Testis (tissue), 3 donors: ENCODE results near the gene RRP12. TPM values are rescaled to one million over a fixed set of nuclear protein-coding genes. Genes with fewer than 3 reads are reported as not detected.

ENCODE experiments used
- DNase-seq: peaks from one replicate; pipeline ENCODE4 v3.0.0-alpha.2; 2019
- H3K27ac ChIP-seq, 2 donors: fragments of 200-600 bp; sonication (generic); one replicate each; pipeline ENCODE4 v1.5.1; 2019
- H3K27me3 ChIP-seq: fragments of 200-600 bp; sonication (generic); one replicate; pipeline ENCODE4 v1.5.1; 2019
- H3K36me3 ChIP-seq: fragments of 200-600 bp; sonication (generic); one replicate; pipeline ENCODE4 v1.5.1; 2017; ENCODE audit warnings: low read depth; ENCODE audit errors: missing control alignments
- H3K4me1 ChIP-seq: fragments of 200-600 bp; sonication (generic); one replicate; pipeline ENCODE4 v1.5.1; 2019
- H3K4me3 ChIP-seq, 2 donors: fragments of 200-600 bp; sonication (generic); one replicate each; pipeline ENCODE4 v1.5.1; 2017 to 2019
- H3K9me3 ChIP-seq: fragments of 200-600 bp; sonication (generic); one replicate; pipeline ENCODE4 v1.5.1; 2017
- CTCF ChIP-seq, 3 experiments: fragments of 450-650 bp in 2 of 3; fragments of 200-600 bp in 1 of 3; sonication (generic) in 1 of 3; IDR thresholded peaks; one replicate each; pipeline ENCODE4 v1.5.1; 2016 to 2019; ENCODE audit warnings: antibody characterized with exemption in 3 of 3, mild to moderate bottlenecking in 2 of 3, moderate library complexity in 1 of 3
- POLR2A ChIP-seq: fragments of 450-650 bp; IDR thresholded peaks from one replicate; pipeline ENCODE4 v1.6.1; 2017; ENCODE audit warnings: antibody characterized with exemption, mild to moderate bottlenecking, moderate library complexity
- WGBS, 2 donors: methylation state at CpG; one replicate each; pipeline ENCODE4 v1.1.5; 2018; 5-methylcytosine and 5-hydroxymethylcytosine counted together
- intact Hi-C: fragments of 100-400 bp; cut with DNase I; formaldehyde crosslinking; loops from one replicate; pipeline ENCODE4 v1.15.1; 2023; ENCODE audit warnings: low total_unique reads
- polyA plus RNA-seq: library from polyadenylated mRNA; stranded (reverse); fragments of 350-450 nt; fragmentation: Illumina TruSeq; extraction: RNeasy Lipid Tissue Mini Kit (QIAGEN cat#74804); gene quantifications from one replicate; pipeline ENCODE4 v1.2.3, GENCODE V29; 2014; ENCODE audit warnings: low read depth, low replicate concordance; ENCODE audit not compliant: insufficient read depth
- total RNA-seq, 2 donors: library from RNA; depleted of rRNA; stranded (reverse); fragments of >200 nt; gene quantifications; one replicate each; pipeline ENCODE4 v1.2.3, GENCODE V29; 2016

Gene RRP12
- total and polyA plus RNA-seq, 3 donors from 2014 or later: 38.1 to 54.6 (median 53.5) TPM

GRCh38 chr10:97323501-97323900, 77.6 kb downstream of the RRP12 start:
- H3K27ac ChIP-seq: no peak overlapping the region
- H3K9me3 ChIP-seq: no peaks in the 10 kb centered on the region
- H3K4me1 ChIP-seq: peaks cover 13% of the 10 kb centered on the region
- no peak for DNase-seq
- no peaks in the 10 kb centered on the region for H3K27me3 ChIP-seq
- WGBS, 2 donors: 67 to 90% methylated on average over 4 of the region's 4 CpGs
- H3K4me3 ChIP-seq: no peak overlapping the region
- TF ChIP-seq CTCF (IDR thresholded peaks at IDR 0.05) (no peak), POLR2A (no peak)
- H3K36me3 ChIP-seq: no peaks in the 10 kb centered on the region
- intact Hi-C loops: no loop called here

- H3K27me3 ChIP-seq: no peaks in the 10 kb centered on the region
- H3K36me3 ChIP-seq: no peaks in the 10 kb centered on the region
- peaks cover 13% of the 10 kb centered on the region for H3K4me1 ChIP-seq
- intact Hi-C loops: no loop called here
- H3K27ac ChIP-seq: no peak overlapping the region
- no peak overlapping the region for H3K4me3 ChIP-seq
- no peaks in the 10 kb centered on the region for H3K9me3 ChIP-seq
- DNase-seq: no peak
- TF ChIP-seq CTCF (IDR thresholded peaks at IDR 0.05) (no peak), POLR2A (no peak)
- 62 to 63% methylated on average over 3 of the region's 3 CpGs for WGBS, 2 donors
Observed at GRCh38 chr10:97321804-97322190, 79.3 kb downstream of the RRP12 start.

- intact Hi-C loops: no loop called here
- no peaks in the 10 kb centered on the region for H3K36me3 ChIP-seq
- TF ChIP-seq POLR2A: no peak
- TF ChIP-seq CTCF (IDR thresholded peaks at IDR 0.05): no peak
- peak overlapping the region; percentile 74 to 84 for H3K4me3 ChIP-seq
- no peaks in the 10 kb centered on the region for H3K9me3 ChIP-seq
- H3K27me3 ChIP-seq: no peaks in the 10 kb centered on the region
- H3K4me1 ChIP-seq: peaks cover 13% of the 10 kb centered on the region
- WGBS, 2 donors: 19 to 38% methylated on average over 9 to 33 of the region's 38 CpGs
- H3K27ac ChIP-seq: peak overlapping the region; percentile 52 to 97
- peak; percentile 49 for DNase-seq
Observed at GRCh38 chr10:97321032-97321803, 79.9 kb downstream of the RRP12 start.

GRCh38 chr10:97320480-97321031, 80.6 kb downstream of the RRP12 start:
- DNase-seq: peak; percentile 47
- Histone ChIP-seq H3K36me3 (no peaks in the 10 kb centered on the region), H3K27me3 (no peaks in the 10 kb centered on the region), H3K9me3 (no peaks in the 10 kb centered on the region), H3K27ac (peak overlapping the region; percentile 52 to 97), H3K4me3 (peak overlapping the region; percentile 74 to 84), H3K4me1 (peaks cover 13% of the 10 kb centered on the region)
- intact Hi-C loops: no loop called here
- no peak for TF ChIP-seq CTCF (IDR thresholded peaks at IDR 0.05)
- TF ChIP-seq POLR2A: no peak
- WGBS, 2 donors: 11 to 22% methylated on average over 8 to 24 of the region's 24 CpGs
